Skeletal muscle tissue (tissue), 4 donors: ENCODE data around the gene GAB1. TPM values are rescaled to one million over a fixed set of nuclear protein-coding genes. Genes with fewer than 3 reads are reported as not detected.

ENCODE experiments used
- H3K27ac ChIP-seq: one replicate; pipeline ENCODE4 v1.7.0; 2013; ENCODE audit warnings: mild to moderate bottlenecking, low read depth, low read length, inconsistent platforms
- H3K27me3 ChIP-seq, 3 donors: one replicate each; pipeline ENCODE4 v1.7.0; 2013; ENCODE audit warnings: low read length in 3 of 3; ENCODE audit not compliant: control insufficient read depth in 3 of 3, insufficient read depth in 3 of 3
- H3K36me3 ChIP-seq, 3 donors: one replicate each; pipeline ENCODE4 v1.7.0; 2013; ENCODE audit warnings: low read length in 3 of 3; ENCODE audit not compliant: control insufficient read depth in 3 of 3, insufficient read depth in 3 of 3
- H3K4me1 ChIP-seq, 3 donors: one replicate each; pipeline ENCODE4 v1.7.0; 2013; ENCODE audit warnings: low read length in 3 of 3, mild to moderate bottlenecking in 3 of 3; ENCODE audit not compliant: control insufficient read depth in 3 of 3, insufficient read depth in 3 of 3
- H3K4me3 ChIP-seq, 3 donors: one replicate each; pipeline ENCODE4 v1.7.0; 2013; ENCODE audit warnings: low read length in 3 of 3
- H3K9ac ChIP-seq, 3 donors: one replicate each; pipeline ENCODE4 v1.7.0; 2013; ENCODE audit warnings: low read length in 3 of 3, mild to moderate bottlenecking in 3 of 3, moderate library complexity in 2 of 3, low read depth in 1 of 3
- H3K9me3 ChIP-seq, 3 donors: one replicate each; pipeline ENCODE4 v1.7.0; 2013; ENCODE audit warnings: low read length in 3 of 3; ENCODE audit not compliant: control insufficient read depth in 3 of 3
- total RNA-seq: library from RNA; depleted of rRNA; stranded (reverse); fragments of >200 nt; gene quantifications from one replicate; pipeline ENCODE4 v1.2.3, GENCODE V29; 2014
- donor health status: Osteomylitis.

Gene GAB1
- total RNA-seq, 1 donor from 2014 or later = 36.0 TPM

DNA sequence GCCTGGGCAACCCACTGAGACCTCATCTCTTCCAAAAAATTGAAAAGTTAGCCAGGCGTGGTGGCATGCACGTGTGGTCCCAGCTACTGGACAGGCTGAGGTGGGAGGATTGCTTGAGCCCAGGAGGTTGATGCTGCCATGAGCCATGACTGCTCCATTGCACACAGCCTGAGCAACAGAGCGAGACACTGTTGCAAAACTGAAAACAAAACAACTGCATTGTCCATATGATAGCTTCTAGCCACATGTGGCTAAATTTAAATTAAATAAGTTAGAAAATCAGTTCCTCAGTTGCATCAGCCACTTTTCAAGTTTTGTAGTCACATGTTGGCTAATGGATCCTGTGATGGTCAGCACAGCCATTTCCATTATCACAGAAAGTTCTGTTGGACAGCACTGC, 67.9 kb downstream of the GAB1 start:
- H3K27me3 ChIP-seq = no peaks in the 10 kb centered on the region
- peak overlapping the region; percentile 89 for H3K27ac ChIP-seq
- H3K4me3 ChIP-seq = no peak overlapping the region
- H3K4me1 ChIP-seq = peaks cover 40 to 61% (median 51%) of the 10 kb centered on the region in 3 donors
- no peak overlapping the region for H3K9ac ChIP-seq
- no peaks in the 10 kb centered on the region for H3K9me3 ChIP-seq
- H3K36me3 ChIP-seq = no peaks in the 10 kb centered on the region

- H3K27ac ChIP-seq = peak overlapping the region; percentile 89
Measured at GRCh38 chr4:143405075-143405730, 68.5 kb downstream of the GAB1 start.

DNA sequence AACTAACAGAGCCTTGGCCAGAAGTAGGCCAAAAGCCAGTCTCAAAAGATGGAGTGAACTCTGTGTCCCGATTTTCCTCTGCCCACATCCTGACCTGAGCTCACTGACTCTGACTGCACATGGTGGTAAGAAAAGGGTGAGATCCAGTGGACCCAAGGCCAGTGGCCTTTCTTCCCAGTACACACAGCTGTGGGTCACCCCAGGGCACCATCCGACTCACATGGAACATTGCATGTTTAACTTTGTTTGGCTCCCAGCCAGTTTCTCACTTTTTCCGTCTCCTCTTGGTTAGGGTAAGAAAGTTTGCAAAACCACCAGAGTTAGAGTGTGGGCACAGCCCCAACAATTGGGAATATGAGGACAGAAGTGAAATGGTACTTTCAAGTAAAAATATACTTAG, 69.8 kb downstream of the GAB1 start:
- Histone ChIP-seq H3K9me3 (no peaks in the 10 kb centered on the region), H3K36me3 (no peaks in the 10 kb centered on the region), H3K27me3 (no peaks in the 10 kb centered on the region), H3K4me1 (peaks cover 55 to 73% (median 66%) of the 10 kb centered on the region in 3 donors), H3K9ac (no peak overlapping the region), H3K27ac (peak overlapping the region; percentile 34), H3K4me3 (peak overlapping the region; percentile 1 to 22 (median 2))

More at GRCh38 chr4:143405075-143405730, 68.5 kb downstream of the GAB1 start:
- Histone ChIP-seq H3K4me1 (peaks cover 43 to 61% (median 55%) of the 10 kb centered on the region in 3 donors), H3K9me3 (no peaks in the 10 kb centered on the region), H3K4me3 (no peak overlapping the region), H3K9ac (no peak overlapping the region), H3K36me3 (no peaks in the 10 kb centered on the region), H3K27me3 (no peaks in the 10 kb centered on the region)

DNA sequence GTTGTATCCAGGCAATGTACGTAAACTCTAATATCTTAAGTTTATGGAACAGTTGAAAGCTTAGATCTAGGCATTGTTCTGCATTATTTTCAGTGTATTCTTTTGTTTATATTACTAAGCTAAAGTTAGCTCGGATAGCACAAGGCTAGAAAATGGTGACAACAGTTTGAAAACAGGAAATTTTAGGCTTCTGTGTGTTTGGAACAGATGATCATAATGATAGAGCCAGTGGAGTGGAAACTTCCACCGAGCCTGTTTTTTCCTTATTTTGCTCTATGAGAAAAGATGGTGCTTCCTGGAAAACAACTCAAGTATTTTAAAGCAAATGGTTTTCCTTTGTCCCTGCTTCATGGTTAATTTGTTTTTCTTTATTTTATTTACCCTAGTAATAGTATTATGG, 70.8 kb downstream of the GAB1 start:
- peak overlapping the region in 1 of 3 donors; percentile 25 for H3K4me3 ChIP-seq
- peak overlapping the region; percentile 34 for H3K27ac ChIP-seq
- H3K4me1 ChIP-seq = peaks cover 56 to 75% (median 64%) of the 10 kb centered on the region in 3 donors
- H3K9me3 ChIP-seq = no peaks in the 10 kb centered on the region
- H3K27me3 ChIP-seq = no peaks in the 10 kb centered on the region
- peak overlapping the region in 1 of 3 donors; percentile 45 for H3K9ac ChIP-seq
- H3K36me3 ChIP-seq = no peaks in the 10 kb centered on the region

GRCh38 chr4:143407888-143408287, 71.2 kb downstream of the GAB1 start:
- Histone ChIP-seq H3K27ac (no peak overlapping the region), H3K4me1 (peaks cover 54 to 72% (median 63%) of the 10 kb centered on the region in 3 donors), H3K9me3 (no peaks in the 10 kb centered on the region), H3K36me3 (no peaks in the 10 kb centered on the region), H3K9ac (no peak overlapping the region), H3K4me3 (no peak overlapping the region), H3K27me3 (no peaks in the 10 kb centered on the region)

GRCh38 chr4:143410015-143410414, 73.3 kb downstream of the GAB1 start:
- Histone ChIP-seq H3K9ac (no peak overlapping the region), H3K27ac (no peak overlapping the region)

GRCh38 chr4:143411527-143412419, 75.1 kb downstream of the GAB1 start:
- no peaks in the 10 kb centered on the region for H3K27me3 ChIP-seq
- peak overlapping the region in 2 of 3 donors; percentile 52 to 64 for H3K9ac ChIP-seq
- peak overlapping the region in 2 of 3 donors; percentile 44 to 52 for H3K4me3 ChIP-seq
- no peaks in the 10 kb centered on the region for H3K9me3 ChIP-seq
- H3K36me3 ChIP-seq = peaks cover 0 to 3% (median 3%) of the 10 kb centered on the region in 3 donors
- peak overlapping the region; percentile 55 for H3K27ac ChIP-seq
- peaks cover 34 to 35% (median 34%) of the 10 kb centered on the region in 3 donors for H3K4me1 ChIP-seq

More at GRCh38 chr4:143410015-143410414, 73.3 kb downstream of the GAB1 start:
- Histone ChIP-seq H3K27me3 (no peaks in the 10 kb centered on the region), H3K9me3 (no peaks in the 10 kb centered on the region), H3K36me3 (no peaks in the 10 kb centered on the region), H3K4me3 (no peak overlapping the region), H3K4me1 (peaks cover 48 to 52% (median 51%) of the 10 kb centered on the region in 3 donors)

GRCh38 chr4:143412420-143412758, 75.7 kb downstream of the GAB1 start:
- Histone ChIP-seq H3K4me3 (no peak overlapping the region), H3K36me3 (peaks cover 0 to 6% (median 4%) of the 10 kb centered on the region in 3 donors), H3K4me1 (peaks cover 28 to 30% (median 29%) of the 10 kb centered on the region in 3 donors), H3K27me3 (no peaks in the 10 kb centered on the region), H3K9ac (no peak overlapping the region), H3K27ac (peak overlapping the region; percentile 55), H3K9me3 (no peaks in the 10 kb centered on the region)

DNA sequence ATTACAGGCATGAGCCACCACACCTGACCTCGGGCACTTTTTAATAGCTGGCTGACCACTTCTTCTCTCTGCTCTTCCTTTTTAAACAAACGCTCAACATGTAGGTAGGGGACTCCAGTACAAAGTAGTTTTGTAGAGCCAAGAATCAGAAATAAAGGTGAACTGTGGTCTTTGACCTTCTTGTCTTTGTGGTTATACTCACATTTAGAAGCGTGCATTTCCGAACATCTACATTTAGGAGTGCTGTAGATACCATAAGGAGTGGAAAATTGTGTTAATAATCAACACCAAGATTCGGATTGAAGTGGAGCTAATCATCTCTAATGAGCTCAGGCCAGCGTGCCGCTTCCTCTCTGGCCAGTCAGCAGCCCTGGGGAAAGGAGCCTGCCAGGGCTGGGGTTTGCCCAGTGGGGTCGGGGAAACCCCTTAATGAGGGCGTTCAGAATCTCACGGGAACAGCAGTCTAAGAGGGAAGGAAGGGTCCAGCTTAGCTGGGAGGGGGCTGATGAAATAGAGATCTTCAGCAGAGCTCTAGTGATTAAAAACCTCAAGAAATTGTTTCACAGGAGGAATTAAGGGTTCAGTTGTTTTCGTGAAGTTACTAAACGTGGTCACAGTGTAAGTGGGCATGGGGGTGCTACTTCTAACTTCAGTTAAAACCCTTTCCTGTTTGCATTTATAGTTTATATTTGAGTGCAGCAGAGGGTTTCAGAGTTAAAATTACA, 81.2 kb downstream of the GAB1 start:
- Histone ChIP-seq H3K36me3 (peaks cover 0 to 16% (median 13%) of the 10 kb centered on the region in 3 donors), H3K27ac (no peak overlapping the region), H3K4me1 (no peaks in the 10 kb centered on the region)

More for the DNA sequence above, 81.2 kb downstream of the GAB1 start:
- H3K27me3 ChIP-seq = no peaks in the 10 kb centered on the region
- no peak overlapping the region for H3K9ac ChIP-seq
- H3K9me3 ChIP-seq = no peaks in the 10 kb centered on the region
- H3K4me3 ChIP-seq = no peak overlapping the region
